ENCODE measurements around the gene BTG1.

- TF ChIP-seq JAZF1 (CRISPR knock-in tag; IDR thresholded peaks at IDR 0.05) = no peak
- TF ChIP-seq GRHL2 (CRISPR knock-in tag; IDR thresholded peaks at IDR 0.05; ENCODE audit: insufficient replicate concordance, severe bottlenecking) = no peak
- TF ChIP-seq NFYB (CRISPR knock-in tag; conservative IDR thresholded peaks at IDR 0.05; ENCODE audit: low read depth) = no peak
- TF ChIP-seq SMAD4 (CRISPR knock-in tag; IDR thresholded peaks at IDR 0.05) = no peak
- TF ChIP-seq CTCF (IDR thresholded peaks at IDR 0.05) = no peak
- TF ChIP-seq PRRX2 (CRISPR knock-in tag; IDR thresholded peaks at IDR 0.05) = no peak
- TF ChIP-seq CBFB (CRISPR knock-in tag; IDR thresholded peaks at IDR 0.05; ENCODE audit: low read depth) = no peak
Measured at GRCh38 chr12:92170050-92170449, 24.4 kb upstream of the BTG1 start.
